Right atrium auricular region (tissue), 2 donors: ENCODE measurements around the gene ZNF521. TPM values are rescaled to one million over a fixed set of nuclear protein-coding genes. Genes with fewer than 3 reads are reported as not detected.

Experiments
- DNase-seq: peaks from one replicate; pipeline ENCODE4 v3.0.0-alpha.2; 2019; ENCODE audit warnings: low spot score
- H3K27ac ChIP-seq, 2 donors: fragments of 200-600 bp; sonication (generic); 1 replicate in 1 of 2; 2 replicates in 1 of 2; pipeline ENCODE4 v1.5.1; 2016 to 2019
- H3K27me3 ChIP-seq, 2 donors: fragments of 200-600 bp; sonication (generic); one replicate each; pipeline versions ENCODE4 v1.5.1 to v1.6.0; 2017 to 2019
- H3K36me3 ChIP-seq: fragments of 200-600 bp; sonication (generic); one replicate; pipeline ENCODE4 v1.5.1; 2016
- H3K4me1 ChIP-seq, 2 donors: fragments of 200-600 bp; sonication (generic); one replicate each; pipeline versions ENCODE4 v1.5.1 to v1.6.0; 2017 to 2019
- H3K4me3 ChIP-seq, 2 donors: fragments of 200-600 bp; sonication (generic); 1 replicate in 1 of 2; 2 replicates in 1 of 2; pipeline ENCODE4 v1.5.1; 2017 to 2019; ENCODE audit warnings: mild to moderate bottlenecking in 1 of 2, moderate library complexity in 1 of 2
- H3K9me3 ChIP-seq, 2 donors: fragments of 200-600 bp; sonication (generic); one replicate each; pipeline ENCODE4 v1.5.1; 2019
- total RNA-seq, 2 donors: library from RNA; depleted of rRNA; stranded (reverse); fragments of >200 nt; gene quantifications; one replicate each; pipeline ENCODE4 v1.1.0, GENCODE V29; 2016
- TF ChIP-seq, protein P1 (sequence below), 2 donors: fragments of 200-600 bp; sonication (generic); IDR thresholded peaks; one replicate each; pipeline ENCODE4 v1.5.1; 2019; ENCODE audit warnings: antibody characterized with exemption in 2 of 2

ZNF521 gene
- total RNA-seq, 2 donors from 2014 or later: 36.1 to 37.5 TPM

DNA sequence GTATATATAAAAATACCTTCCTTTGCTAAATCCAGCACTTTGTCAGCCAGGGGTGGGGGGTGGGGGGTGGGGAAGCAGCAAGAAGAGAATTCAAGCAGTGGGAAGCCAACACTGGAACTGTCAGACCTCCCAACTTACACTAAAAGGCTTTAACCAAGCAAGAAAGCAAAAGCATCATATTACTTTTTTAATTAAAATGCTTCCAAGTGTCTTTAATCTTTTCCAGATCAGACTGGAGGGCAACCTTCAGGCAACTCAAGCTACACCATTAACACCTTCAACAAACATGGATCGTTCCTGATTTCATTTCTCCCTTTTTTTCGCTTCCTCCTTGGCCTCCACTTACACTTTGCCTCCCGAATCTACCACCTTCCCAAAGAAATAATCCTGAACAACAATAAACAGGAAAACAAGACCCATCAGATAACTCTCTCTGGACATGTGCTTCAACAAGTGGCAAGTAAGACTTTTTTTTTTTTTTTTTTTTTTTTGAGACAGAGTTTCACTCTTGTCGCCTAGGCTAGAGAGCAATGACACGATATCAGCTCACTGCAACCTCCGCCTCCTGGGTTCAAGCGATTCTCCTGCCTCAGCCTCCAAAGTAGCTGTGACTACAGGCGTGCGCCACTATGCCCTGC, 35.5 kb downstream of the ZNF521 start:
- TF ChIP-seq, protein P1, sequence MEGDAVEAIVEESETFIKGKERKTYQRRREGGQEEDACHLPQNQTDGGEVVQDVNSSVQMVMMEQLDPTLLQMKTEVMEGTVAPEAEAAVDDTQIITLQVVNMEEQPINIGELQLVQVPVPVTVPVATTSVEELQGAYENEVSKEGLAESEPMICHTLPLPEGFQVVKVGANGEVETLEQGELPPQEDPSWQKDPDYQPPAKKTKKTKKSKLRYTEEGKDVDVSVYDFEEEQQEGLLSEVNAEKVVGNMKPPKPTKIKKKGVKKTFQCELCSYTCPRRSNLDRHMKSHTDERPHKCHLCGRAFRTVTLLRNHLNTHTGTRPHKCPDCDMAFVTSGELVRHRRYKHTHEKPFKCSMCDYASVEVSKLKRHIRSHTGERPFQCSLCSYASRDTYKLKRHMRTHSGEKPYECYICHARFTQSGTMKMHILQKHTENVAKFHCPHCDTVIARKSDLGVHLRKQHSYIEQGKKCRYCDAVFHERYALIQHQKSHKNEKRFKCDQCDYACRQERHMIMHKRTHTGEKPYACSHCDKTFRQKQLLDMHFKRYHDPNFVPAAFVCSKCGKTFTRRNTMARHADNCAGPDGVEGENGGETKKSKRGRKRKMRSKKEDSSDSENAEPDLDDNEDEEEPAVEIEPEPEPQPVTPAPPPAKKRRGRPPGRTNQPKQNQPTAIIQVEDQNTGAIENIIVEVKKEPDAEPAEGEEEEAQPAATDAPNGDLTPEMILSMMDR (IDR thresholded peaks at IDR 0.05): no peak
- H3K27ac ChIP-seq: no peak overlapping the region

DNA sequence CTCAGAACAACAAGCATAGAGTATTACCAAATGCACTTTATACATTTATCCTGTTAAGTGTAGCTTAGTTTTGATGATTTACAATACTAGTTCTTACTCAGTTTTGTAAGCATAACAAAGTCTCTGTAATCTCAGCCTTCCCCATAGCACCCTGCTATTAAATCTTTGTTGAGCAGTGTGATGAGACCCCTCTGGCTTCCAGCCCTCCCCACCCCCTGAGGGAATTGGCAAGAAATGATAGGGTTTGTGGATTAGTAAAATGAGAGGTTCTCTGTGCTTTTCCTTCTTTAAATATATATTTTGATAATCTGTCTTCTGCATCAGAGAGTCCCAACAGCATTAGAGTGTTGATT, 37.2 kb downstream of the ZNF521 start:
- peaks cover 0 to 14% of the 10 kb centered on the region in 2 donors for H3K4me1 ChIP-seq
- peaks cover 3% of the 10 kb centered on the region for H3K36me3 ChIP-seq
- TF ChIP-seq, protein P1 (IDR thresholded peaks at IDR 0.05): no peak
- no peaks in the 10 kb centered on the region for H3K27me3 ChIP-seq
- H3K4me3 ChIP-seq: no peak overlapping the region
- no peaks in the 10 kb centered on the region for H3K9me3 ChIP-seq
- no peak overlapping the region for H3K27ac ChIP-seq
- no peak for DNase-seq

More for the DNA sequence above, 35.5 kb downstream of the ZNF521 start:
- H3K36me3 ChIP-seq: peaks cover 13% of the 10 kb centered on the region
- no peak overlapping the region for H3K4me3 ChIP-seq
- no peak for DNase-seq
- no peaks in the 10 kb centered on the region for H3K27me3 ChIP-seq
- H3K4me1 ChIP-seq: peaks cover 0 to 14% of the 10 kb centered on the region in 2 donors
- no peaks in the 10 kb centered on the region for H3K9me3 ChIP-seq

DNA sequence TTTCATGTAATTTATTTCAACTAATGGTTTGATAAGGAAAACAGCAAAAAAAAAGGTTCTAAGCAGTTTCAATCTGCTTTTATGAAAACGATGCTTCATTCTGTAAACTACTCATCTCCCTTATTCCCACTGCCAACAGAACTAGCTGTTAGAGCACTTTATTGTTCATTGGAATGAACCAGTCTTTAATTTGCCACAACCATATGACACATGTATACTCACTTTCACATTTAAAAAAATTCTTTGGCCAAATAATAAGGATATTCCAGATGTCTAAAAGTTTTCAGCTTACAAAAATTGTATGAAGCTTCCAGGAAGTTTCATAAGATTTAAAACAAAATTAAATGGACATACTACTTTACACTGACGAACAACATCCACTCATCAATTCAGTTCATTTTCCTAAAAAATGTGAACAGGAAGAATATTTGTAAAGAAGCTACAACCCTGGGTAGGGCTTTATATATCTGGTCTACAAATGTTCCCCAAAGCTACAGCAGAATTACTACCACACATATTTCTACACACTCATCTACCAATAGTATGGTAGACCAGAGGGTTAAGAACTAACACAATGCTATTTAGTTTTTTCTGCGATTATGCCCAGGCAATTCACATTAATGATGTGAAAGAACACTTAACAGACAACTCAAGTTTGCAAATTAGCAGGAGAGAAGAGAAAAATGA, 37.7 kb downstream of the ZNF521 start:
- Histone ChIP-seq H3K27me3 (no peaks in the 10 kb centered on the region), H3K9me3 (no peaks in the 10 kb centered on the region)

DNA sequence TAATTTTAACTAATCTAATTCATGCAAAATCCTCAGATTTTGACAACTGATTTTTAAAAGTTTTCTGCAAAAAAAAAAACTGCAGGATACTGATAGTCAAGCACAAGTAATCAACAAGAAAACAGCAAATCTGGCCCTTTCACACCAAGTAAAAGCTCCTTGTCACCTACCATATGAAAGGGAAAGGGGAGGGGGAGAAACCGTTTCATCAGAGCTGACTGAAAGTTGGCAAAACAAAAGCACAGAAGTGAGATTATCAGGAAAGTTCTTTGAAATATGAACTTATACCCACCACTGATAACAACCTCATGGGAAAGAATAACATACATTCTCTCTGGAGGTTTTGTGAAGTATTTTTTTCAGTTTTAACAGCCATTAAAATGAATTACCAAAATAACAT, 38.7 kb downstream of the ZNF521 start:
- no peaks in the 10 kb centered on the region for H3K27me3 ChIP-seq
- TF ChIP-seq, protein P1 (IDR thresholded peaks at IDR 0.05): no peak
- no peak overlapping the region for H3K4me3 ChIP-seq
- no peaks in the 10 kb centered on the region for H3K9me3 ChIP-seq
- peaks cover 0 to 14% of the 10 kb centered on the region in 2 donors for H3K4me1 ChIP-seq
- DNase-seq: no peak
- H3K36me3 ChIP-seq: no peaks in the 10 kb centered on the region
- no peak overlapping the region for H3K27ac ChIP-seq

More for the DNA sequence above, 37.7 kb downstream of the ZNF521 start:
- H3K27ac ChIP-seq: no peak overlapping the region
- H3K4me3 ChIP-seq: no peak overlapping the region
- peaks cover 0 to 14% of the 10 kb centered on the region in 2 donors for H3K4me1 ChIP-seq
- no peaks in the 10 kb centered on the region for H3K36me3 ChIP-seq
- DNase-seq: no peak
- TF ChIP-seq, protein P1 (IDR thresholded peaks at IDR 0.05): no peak

DNA sequence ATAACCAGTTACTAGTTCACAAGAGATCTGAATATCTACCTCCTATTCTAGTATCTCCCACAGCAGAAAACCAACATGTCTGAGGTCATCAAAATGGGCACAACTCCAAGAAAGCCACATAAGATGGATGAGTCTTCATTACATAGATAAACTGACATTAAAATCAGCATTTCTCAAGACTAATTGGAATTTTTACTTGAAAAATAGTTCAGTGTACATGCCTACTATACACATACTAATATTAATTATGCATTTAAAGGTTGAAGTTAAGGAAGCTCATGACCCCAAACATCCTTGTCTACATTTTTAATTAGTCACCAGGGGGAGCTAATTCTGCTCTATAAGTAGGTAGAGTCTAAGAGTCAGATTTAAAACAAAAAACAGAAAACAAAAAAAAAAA, 41.9 kb downstream of the ZNF521 start:
- Histone ChIP-seq H3K9me3 (no peaks in the 10 kb centered on the region), H3K36me3 (no peaks in the 10 kb centered on the region), H3K4me1 (peaks cover 0 to 22% of the 10 kb centered on the region in 2 donors), H3K4me3 (no peak overlapping the region), H3K27me3 (no peaks in the 10 kb centered on the region), H3K27ac (no peak overlapping the region)
- no peak for DNase-seq
- TF ChIP-seq, protein P1 (IDR thresholded peaks at IDR 0.05): peak in 1 of 2 donors; percentile 30
